Naive thymus-derived CD8-positive, alpha-beta T cell (primary cell): Measurements from ENCODE around the gene GFOD2. TPM values are rescaled to one million over a fixed set of nuclear protein-coding genes. Genes with fewer than 3 reads are reported as not detected.

Experiments
- ATAC-seq, 2 donors: fragments of 150-1000 bp; cut with Tn5 transposase in 1 of 2; sonication (Bioruptor Pico), chemical (Tn5 transposase) in 1 of 2; 1 replicate in 1 of 2; 2 replicates in 1 of 2; pipeline ENCODE4 v1.10.0; 2021; ENCODE audit warnings: mild to moderate bottlenecking in 2 of 2, moderate library complexity in 2 of 2
- POLR2A ChIA-PET: fragments of 350-600 bp; sonication (Branson Sonifier 250); formaldehyde crosslinking; loops from one replicate; lab custom pipeline; 2021; ENCODE audit warnings: antibody characterized with exemption; lab: Charles Lee
- DNase-seq, 10 donors: peaks; one replicate each; pipeline versions ENCODE4 v3.0.0 to v3.0.0-alpha.2; 2020 to 2022
- H3K27ac Mint-ChIP-seq, 10 donors: one replicate each; pipeline ENCODE4 v1.8.0; 2020 to 2022; ENCODE audit warnings: mild to moderate bottlenecking in 10 of 10, mixed read lengths in 10 of 10, moderate library complexity in 4 of 10, inconsistent platforms in 1 of 10
- H3K27me3 Mint-ChIP-seq, 5 donors: one replicate each; pipeline ENCODE4 v1.8.0; 2021 to 2022; ENCODE audit warnings: mixed read lengths in 5 of 5
- H3K36me3 Mint-ChIP-seq, 3 donors: one replicate each; pipeline ENCODE4 v1.8.0; 2020 to 2022; ENCODE audit warnings: mixed read lengths in 3 of 3, mild to moderate bottlenecking in 2 of 3, inconsistent platforms in 1 of 3
- H3K4me1 Mint-ChIP-seq, 4 donors: one replicate each; pipeline ENCODE4 v1.8.0; 2021 to 2022; ENCODE audit warnings: mixed read lengths in 4 of 4
- H3K4me3 Mint-ChIP-seq, 10 donors: one replicate each; pipeline ENCODE4 v1.8.0; 2020 to 2022; ENCODE audit warnings: mild to moderate bottlenecking in 10 of 10, mixed read lengths in 10 of 10, moderate library complexity in 6 of 10, inconsistent platforms in 1 of 10
- H3K9me3 Mint-ChIP-seq, 9 donors: one replicate each; pipeline ENCODE4 v1.8.0; 2020 to 2022; ENCODE audit warnings: mixed read lengths in 9 of 9, mild to moderate bottlenecking in 3 of 9, inconsistent platforms in 1 of 9, moderate library complexity in 1 of 9
- polyA plus RNA-seq, 3 donors: library from polyadenylated mRNA; unstranded; fragments of 300-500 nt; fragmentation: Illumina TruSeq; gene quantifications; one replicate each; pipeline ENCODE4 v1.2.3, GENCODE V29; 2021
- total RNA-seq, 8 experiments: library from RNA in 2 of 8; stranded (reverse) in 2 of 8; gene quantifications; one replicate each; pipeline ENCODE4 v1.2.3 and lab custom pipeline; 2021 to 2026

Gene GFOD2
- total and polyA plus RNA-seq, 5 experiments from 2014 or later: 6.0 to 13.0 (median 10.9) TPM

DNA sequence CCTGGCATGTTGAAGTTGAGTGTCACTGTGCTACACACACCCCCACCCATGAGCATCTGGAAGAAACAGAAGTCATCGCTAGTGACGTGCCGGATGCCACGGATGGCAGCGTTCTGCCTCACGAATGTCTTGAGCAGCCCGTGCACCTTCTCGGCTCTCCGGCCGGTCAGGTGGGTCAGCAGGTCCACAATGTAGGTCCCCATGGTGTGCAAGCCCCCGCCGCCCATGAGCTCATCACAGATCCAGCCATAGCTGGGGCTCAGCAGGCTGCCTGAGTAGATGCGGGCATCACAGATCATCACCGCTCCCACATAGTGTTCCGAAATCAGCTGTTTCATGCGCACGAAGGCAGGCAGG is 43.6 kb downstream of the GFOD2 start:
- peaks cover 0 to 10% (median 4%) of the 10 kb centered on the region in 4 donors for H3K4me1 Mint-ChIP-seq
- H3K27ac Mint-ChIP-seq: no peak overlapping the region
- H3K9me3 Mint-ChIP-seq: no peaks in the 10 kb centered on the region
- no peak overlapping the region for H3K4me3 Mint-ChIP-seq
- H3K36me3 Mint-ChIP-seq: no peaks in the 10 kb centered on the region
- ATAC-seq (no peak), DNase-seq (peak in 1 of 10 donors; percentile 61)
- POLR2A ChIA-PET: no interaction called here
- no peaks in the 10 kb centered on the region for H3K27me3 Mint-ChIP-seq

DNA sequence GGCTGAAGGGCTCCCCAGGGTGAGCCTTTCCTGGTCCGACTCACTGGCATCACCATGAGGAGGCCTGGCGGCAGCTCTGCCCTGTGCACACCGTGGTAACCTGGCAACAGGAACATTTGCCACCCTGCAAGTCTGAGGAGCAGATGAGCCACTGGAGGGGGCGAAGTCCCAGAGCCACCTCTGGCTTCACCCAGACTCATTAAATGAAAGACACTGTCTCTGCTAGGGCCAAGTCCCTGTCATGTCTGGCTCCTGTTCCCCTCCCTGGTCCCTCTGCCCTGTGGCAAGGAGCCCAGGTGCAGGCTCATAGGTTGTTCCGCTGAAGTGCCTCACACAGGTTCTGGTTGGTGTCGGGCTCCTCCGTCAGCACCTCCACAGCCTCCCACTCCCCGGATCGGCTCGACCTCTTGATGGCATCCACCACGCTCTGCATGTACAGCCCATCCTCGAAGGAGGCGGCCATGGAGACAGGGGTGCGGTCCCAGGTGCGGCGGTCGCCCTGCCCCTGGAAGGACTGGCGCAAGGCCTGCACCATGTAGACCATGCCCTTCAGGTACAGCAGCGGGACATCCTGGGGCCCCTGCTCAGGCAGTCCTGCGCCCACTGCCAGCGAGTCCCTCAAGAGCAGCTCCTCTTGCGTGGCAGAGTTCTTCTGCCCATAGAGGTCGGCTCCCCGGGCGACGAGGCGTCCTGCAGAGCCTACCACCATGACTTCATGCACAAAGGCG is 44.1 kb downstream of the GFOD2 start:
- Mint-ChIP-seq H3K4me1 (peaks cover 0 to 10% (median 4%) of the 10 kb centered on the region in 4 donors), H3K9me3 (no peaks in the 10 kb centered on the region), H3K27me3 (no peaks in the 10 kb centered on the region), H3K27ac (peak overlapping the region in 2 of 10 donors; percentile 3 to 75), H3K4me3 (no peak overlapping the region), H3K36me3 (no peaks in the 10 kb centered on the region)
- ATAC-seq (no peak), DNase-seq (peak in 1 of 10 donors; percentile 34)
- POLR2A ChIA-PET: no interaction called here

DNA sequence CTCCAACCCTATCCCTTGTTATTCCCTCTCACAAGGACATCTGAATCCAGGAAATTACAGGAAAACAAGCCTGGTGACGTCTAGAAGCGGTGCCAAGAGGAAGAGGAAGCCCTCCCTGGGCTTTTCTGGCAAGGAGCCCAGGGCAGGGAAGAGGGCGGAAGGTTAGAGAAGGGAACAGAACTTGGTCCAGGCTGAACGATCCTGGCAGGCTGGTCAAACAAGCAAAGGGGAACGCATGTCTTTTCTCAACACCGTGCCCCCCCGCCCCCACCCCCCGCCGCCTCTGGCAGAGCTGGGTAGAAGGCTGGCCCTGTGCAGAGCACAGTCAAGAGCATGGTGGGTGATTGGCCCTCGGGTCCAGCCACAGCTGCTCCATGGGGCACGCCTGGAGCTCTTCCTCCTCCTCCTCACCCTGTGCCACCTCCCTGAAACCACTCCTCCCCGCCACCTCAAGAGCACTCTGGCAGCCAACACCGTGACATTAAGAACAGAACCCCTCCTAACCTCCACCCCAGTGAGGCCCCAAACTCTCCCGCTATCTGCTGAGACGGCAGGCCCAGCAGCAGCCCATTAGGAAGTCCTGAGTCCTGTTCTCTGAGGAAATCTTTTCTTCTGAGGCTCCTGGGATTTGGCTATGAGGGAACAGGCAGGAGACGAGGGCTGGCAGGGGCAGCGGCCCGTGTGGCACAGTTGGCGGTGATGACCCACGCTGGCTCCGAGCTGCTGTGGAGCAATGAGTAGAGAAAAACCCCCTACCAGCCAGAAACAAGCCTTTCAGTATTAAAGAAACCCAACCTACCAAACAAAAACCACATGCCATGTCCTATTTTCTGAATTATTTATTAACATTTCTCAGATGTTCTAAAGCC is 45.2 kb downstream of the GFOD2 start:
- ATAC-seq (no peak), DNase-seq (peak in 1 of 10 donors; percentile 55)
- POLR2A ChIA-PET: no interaction called here
- Mint-ChIP-seq H3K27ac (peak overlapping the region in 7 of 10 donors; percentile 28 to 88 (median 73)), H3K4me1 (peaks cover 0 to 14% (median 5%) of the 10 kb centered on the region in 4 donors), H3K4me3 (no peak overlapping the region), H3K9me3 (no peaks in the 10 kb centered on the region), H3K27me3 (no peaks in the 10 kb centered on the region), H3K36me3 (no peaks in the 10 kb centered on the region)

- DNase-seq (peak in 5 of 10 donors; percentile 30 to 64 (median 39)), ATAC-seq (no peak)
- POLR2A ChIA-PET: interaction anchor here (0.5 kb wide), 1 partner anchor 68 kb away, joined by 5 read pairs; no protein-coding TSS in a partner anchor
- no peaks in the 10 kb centered on the region for H3K9me3 Mint-ChIP-seq
- peak overlapping the region in 2 of 10 donors; percentile 44 to 88 for H3K27ac Mint-ChIP-seq
- H3K27me3 Mint-ChIP-seq: no peaks in the 10 kb centered on the region
- peaks cover 2 to 21% (median 7%) of the 10 kb centered on the region in 4 donors for H3K4me1 Mint-ChIP-seq
- no peaks in the 10 kb centered on the region for H3K36me3 Mint-ChIP-seq
- no peak overlapping the region for H3K4me3 Mint-ChIP-seq
Observed at GRCh38 chr16:67672739-67673662, 46.1 kb downstream of the GFOD2 start.

DNA sequence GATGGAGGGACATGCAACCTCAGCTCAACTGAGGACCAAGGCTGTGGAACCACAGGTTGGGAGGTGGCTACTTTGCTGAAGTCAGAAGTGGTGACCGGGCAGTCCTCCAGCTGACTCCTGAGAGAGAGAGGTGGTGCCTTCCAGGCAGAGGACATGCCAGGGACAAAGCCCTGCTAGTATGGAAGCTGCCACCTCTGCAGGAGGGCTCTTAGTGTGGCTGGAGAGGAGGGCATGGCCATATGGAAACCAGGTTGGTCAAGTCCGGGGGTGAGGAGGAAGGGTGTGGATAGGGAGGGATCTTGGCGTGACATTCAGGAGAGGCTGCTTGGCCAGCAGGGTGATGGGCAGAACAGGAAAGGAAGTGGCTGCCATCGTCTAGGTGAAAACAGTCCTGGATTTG is 46.8 kb downstream of the GFOD2 start:
- H3K36me3 Mint-ChIP-seq: no peaks in the 10 kb centered on the region
- H3K9me3 Mint-ChIP-seq: no peaks in the 10 kb centered on the region
- peaks cover 8 to 27% (median 12%) of the 10 kb centered on the region in 4 donors for H3K4me1 Mint-ChIP-seq
- POLR2A ChIA-PET: no interaction called here
- ATAC-seq (no peak), DNase-seq (peak in 1 of 10 donors; percentile 28)
- no peaks in the 10 kb centered on the region for H3K27me3 Mint-ChIP-seq
- no peak overlapping the region for H3K4me3 Mint-ChIP-seq
- H3K27ac Mint-ChIP-seq: peak overlapping the region in 1 of 10 donors; percentile 14

- Mint-ChIP-seq H3K27ac (peak overlapping the region in 2 of 10 donors; percentile 34 to 82), H3K4me1 (peaks cover 11 to 36% (median 23%) of the 10 kb centered on the region in 4 donors), H3K4me3 (peak overlapping the region in 3 of 10 donors; percentile 28 to 64 (median 56)), H3K36me3 (no peaks in the 10 kb centered on the region), H3K9me3 (no peaks in the 10 kb centered on the region), H3K27me3 (no peaks in the 10 kb centered on the region)
- DNase-seq: peak in 1 of 10 donors; percentile 55
- POLR2A ChIA-PET: interaction anchor here (1.1 to 6.6 kb wide), 3 partner anchors 107 to 130 kb away, joined by 3 to 41 read pairs (median 32); partner anchors contain the start of gene CTCF
- ATAC-seq: no peak
Observed at GRCh38 chr16:67669499-67670101, 49.5 kb downstream of the GFOD2 start.

GRCh38 chr16:67668495-67669157 is 50.5 kb downstream of the GFOD2 start:
- peaks cover 9 to 30% (median 27%) of the 10 kb centered on the region in 4 donors for H3K4me1 Mint-ChIP-seq
- no peaks in the 10 kb centered on the region for H3K36me3 Mint-ChIP-seq
- H3K9me3 Mint-ChIP-seq: no peaks in the 10 kb centered on the region
- peak overlapping the region in 5 of 10 donors; percentile 23 to 63 (median 44) for H3K27ac Mint-ChIP-seq
- peak overlapping the region in 4 of 10 donors; percentile 2 to 59 (median 47) for H3K4me3 Mint-ChIP-seq
- DNase-seq: peak in 2 of 10 donors; percentile 31 to 64
- H3K27me3 Mint-ChIP-seq: no peaks in the 10 kb centered on the region
- ATAC-seq: no peak
- POLR2A ChIA-PET: interaction anchor here (1.1 to 6.6 kb wide), 6 partner anchors 23 to 147 kb away, joined by 3 to 41 read pairs (median 26); partner anchors contain the start of genes CARMIL2 and CTCF

DNA sequence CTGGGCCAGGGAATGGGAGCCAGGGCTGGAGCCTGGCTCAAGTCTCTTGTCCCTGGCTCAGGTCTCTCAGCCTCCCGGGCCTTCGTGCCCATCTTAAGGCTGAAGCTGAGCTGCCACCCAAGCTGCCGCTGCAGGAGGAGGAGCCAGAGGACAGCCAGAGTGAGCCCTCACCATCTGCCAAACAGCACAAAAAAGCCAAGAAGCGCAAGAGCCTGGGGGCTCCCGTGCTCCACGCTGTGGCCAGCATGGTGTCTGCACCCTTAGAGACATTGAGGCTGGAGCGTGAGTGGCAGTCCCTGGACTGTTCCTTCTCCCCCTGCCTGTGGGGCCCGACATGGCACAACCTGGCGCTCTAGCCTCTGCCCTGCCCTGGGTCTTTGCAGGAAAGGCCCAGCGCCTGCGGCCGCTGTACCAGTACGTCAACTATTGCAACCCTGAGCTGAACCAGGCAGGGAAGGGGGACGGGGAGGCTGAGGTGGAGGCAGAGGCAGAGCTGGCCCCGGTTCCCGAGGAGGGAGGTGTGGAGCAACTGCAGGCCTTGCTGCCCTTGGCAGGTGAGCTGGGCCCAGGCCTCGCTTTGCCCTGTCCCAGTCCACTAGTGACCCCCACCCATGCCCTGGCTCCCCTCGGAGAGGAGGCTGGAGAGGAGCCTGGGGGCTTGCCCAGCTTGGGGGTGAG is 51.2 kb downstream of the GFOD2 start:
- no peaks in the 10 kb centered on the region for H3K27me3 Mint-ChIP-seq

DNA sequence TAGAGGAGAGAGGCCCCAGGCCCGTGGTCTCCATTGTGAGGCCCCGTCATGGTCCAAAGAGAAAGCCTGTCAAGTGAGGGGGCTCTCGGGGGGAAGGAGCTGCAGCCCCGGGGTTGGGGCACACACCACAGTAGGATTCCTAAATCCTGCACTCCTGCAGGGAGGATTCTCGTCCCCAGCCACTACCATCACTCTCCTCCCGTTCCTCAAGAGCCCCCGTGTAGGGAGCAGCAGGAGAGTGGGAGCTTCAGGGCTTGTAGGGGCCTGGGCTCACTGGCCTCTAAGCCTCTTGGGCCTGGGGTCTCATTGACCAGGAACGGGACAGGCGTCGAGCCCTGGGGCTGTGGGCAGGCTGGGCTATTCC is 51.7 kb downstream of the GFOD2 start:
- Mint-ChIP-seq H3K9me3 (no peaks in the 10 kb centered on the region), H3K36me3 (no peaks in the 10 kb centered on the region), H3K27ac (peak overlapping the region in 9 of 10 donors; percentile 29 to 91 (median 82)), H3K27me3 (no peaks in the 10 kb centered on the region), H3K4me3 (peak overlapping the region; percentile 74 to 95 (median 86)), H3K4me1 (peaks cover 6 to 29% (median 24%) of the 10 kb centered on the region in 4 donors)
- POLR2A ChIA-PET: interaction anchor here (1.0 to 6.6 kb wide), 11 partner anchors 22 to 267 kb away, joined by 3 to 41 read pairs (median 12); partner anchors contain the start of genes ATP6V0D1, CARMIL2, CTCF and GFOD2
- DNase-seq: no peak
- no peak for ATAC-seq

More for the DNA sequence above, 51.2 kb downstream of the GFOD2 start:
- no peaks in the 10 kb centered on the region for H3K36me3 Mint-ChIP-seq
- peaks cover 9 to 30% (median 27%) of the 10 kb centered on the region in 4 donors for H3K4me1 Mint-ChIP-seq
- peak; percentile 65 to 91 (median 84) for DNase-seq
- POLR2A ChIA-PET: interaction anchor here (1.0 to 6.6 kb wide), 11 partner anchors 23 to 267 kb away, joined by 3 to 41 read pairs (median 12); partner anchors contain the start of genes ATP6V0D1, CARMIL2, CTCF and GFOD2
- H3K4me3 Mint-ChIP-seq: peak overlapping the region; percentile 53 to 95 (median 84)
- peak; percentile 89 to 92 for ATAC-seq
- H3K27ac Mint-ChIP-seq: peak overlapping the region in 6 of 10 donors; percentile 61 to 90 (median 79)
- no peaks in the 10 kb centered on the region for H3K9me3 Mint-ChIP-seq
